HG03135 (cell line): ENCODE data around the gene CMTM4.
"Not testable (repeated sequence)": the region's sequence is repeated elsewhere in the genome, so short reads cannot be mapped to it uniquely, and the experiment has no call there.

Source experiments
- ATAC-seq: cut with Tn5 transposase; IDR thresholded peaks from one replicate; pipeline ENCODE4 v1.9.1; 2021; ENCODE audit warnings: mild to moderate bottlenecking, moderate library complexity; ENCODE audit not compliant: unreplicated experiment

The CMTM4 gene

GRCh38 chr16:66649167-66649566, 47.4 kb downstream of the CMTM4 start:
- ATAC-seq, result no peak

GRCh38 chr16:66647866-66648265, 48.7 kb downstream of the CMTM4 start:
- ATAC-seq, result no peak

- no peak for ATAC-seq
Measured at GRCh38 chr16:66641387-66641786, 55.2 kb downstream of the CMTM4 start.

- no peak for ATAC-seq
Measured at GRCh38 chr16:66640724-66641314, 55.7 kb downstream of the CMTM4 start.

GRCh38 chr16:66639091-66639885, 57.3 kb downstream of the CMTM4 start:
- ATAC-seq, result no peak

GRCh38 chr16:66637806-66638205, 58.7 kb downstream of the CMTM4 start:
- no peak for ATAC-seq

GRCh38 chr16:66636199-66636598, 60.3 kb downstream of the CMTM4 start:
- ATAC-seq, result no peak

- no peak for ATAC-seq
Measured at GRCh38 chr16:66635406-66635805, 61.1 kb downstream of the CMTM4 start.

- ATAC-seq, result no peak
Measured at GRCh38 chr16:66634527-66635196, 61.9 kb downstream of the CMTM4 start.

GRCh38 chr16:66631558-66631957, 65.0 kb downstream of the CMTM4 start:
- ATAC-seq, result not testable (repeated sequence)

GRCh38 chr16:66630561-66631260, 65.8 kb downstream of the CMTM4 start:
- ATAC-seq, result not testable (repeated sequence)

GRCh38 chr16:66629856-66630255, 66.7 kb downstream of the CMTM4 start:
- ATAC-seq, result no peak

- ATAC-seq, result not testable (repeated sequence)
Measured at GRCh38 chr16:66627611-66628378, 68.7 kb downstream of the CMTM4 start.

GRCh38 chr16:66623755-66624154, 72.8 kb downstream of the CMTM4 start:
- no peak for ATAC-seq

- ATAC-seq, result no peak
Measured at GRCh38 chr16:66622863-66623262, 73.7 kb downstream of the CMTM4 start.

- no peak for ATAC-seq
Measured at GRCh38 chr16:66621973-66622372, 74.6 kb downstream of the CMTM4 start.

- no peak for ATAC-seq
Measured at GRCh38 chr16:66620429-66620795, 76.1 kb downstream of the CMTM4 start.

- ATAC-seq, result no peak
Measured at GRCh38 chr16:66619534-66620428, 76.8 kb downstream of the CMTM4 start.

GRCh38 chr16:66618588-66619375, 77.8 kb downstream of the CMTM4 start:
- no peak for ATAC-seq
